ENCODE measurements around the gene MICOS13. TPM values are rescaled to one million over a fixed set of nuclear protein-coding genes. Genes with fewer than 3 reads are reported as not detected.

The MICOS13 gene
- total RNA-seq, 1 donor from 2014 or later: 55.4 TPM

- H3K27me3 ChIP-seq (ENCODE audit: control insufficient read depth, insufficient read depth, low read length): no peaks in the 10 kb centered on the region
- no peak for DNase-seq (ENCODE audit: low read depth)
- no peak overlapping the region for H3K4me3 ChIP-seq (ENCODE audit: low read depth, low read length)
- H3K36me3 ChIP-seq (ENCODE audit: control insufficient read depth, insufficient read depth, low read length): peaks cover 6% of the 10 kb centered on the region
- TF ChIP-seq, protein P1, sequence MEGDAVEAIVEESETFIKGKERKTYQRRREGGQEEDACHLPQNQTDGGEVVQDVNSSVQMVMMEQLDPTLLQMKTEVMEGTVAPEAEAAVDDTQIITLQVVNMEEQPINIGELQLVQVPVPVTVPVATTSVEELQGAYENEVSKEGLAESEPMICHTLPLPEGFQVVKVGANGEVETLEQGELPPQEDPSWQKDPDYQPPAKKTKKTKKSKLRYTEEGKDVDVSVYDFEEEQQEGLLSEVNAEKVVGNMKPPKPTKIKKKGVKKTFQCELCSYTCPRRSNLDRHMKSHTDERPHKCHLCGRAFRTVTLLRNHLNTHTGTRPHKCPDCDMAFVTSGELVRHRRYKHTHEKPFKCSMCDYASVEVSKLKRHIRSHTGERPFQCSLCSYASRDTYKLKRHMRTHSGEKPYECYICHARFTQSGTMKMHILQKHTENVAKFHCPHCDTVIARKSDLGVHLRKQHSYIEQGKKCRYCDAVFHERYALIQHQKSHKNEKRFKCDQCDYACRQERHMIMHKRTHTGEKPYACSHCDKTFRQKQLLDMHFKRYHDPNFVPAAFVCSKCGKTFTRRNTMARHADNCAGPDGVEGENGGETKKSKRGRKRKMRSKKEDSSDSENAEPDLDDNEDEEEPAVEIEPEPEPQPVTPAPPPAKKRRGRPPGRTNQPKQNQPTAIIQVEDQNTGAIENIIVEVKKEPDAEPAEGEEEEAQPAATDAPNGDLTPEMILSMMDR (IDR thresholded peaks at IDR 0.05; ENCODE audit: insufficient read depth, low read length, poor library complexity, severe bottlenecking): no peak
Measured at GRCh38 chr19:5697022-5697889, 16.9 kb upstream of the MICOS13 start.

- no peaks in the 10 kb centered on the region for H3K27me3 ChIP-seq (ENCODE audit: control insufficient read depth, insufficient read depth, low read length)
- DNase-seq (ENCODE audit: low read depth): no peak
- no peak overlapping the region for H3K4me3 ChIP-seq (ENCODE audit: low read depth, low read length)
- peaks cover 6% of the 10 kb centered on the region for H3K36me3 ChIP-seq (ENCODE audit: control insufficient read depth, insufficient read depth, low read length)
- TF ChIP-seq, protein P1 (IDR thresholded peaks at IDR 0.05; ENCODE audit: insufficient read depth, low read length, poor library complexity, severe bottlenecking): no peak
Measured at GRCh38 chr19:5696196-5697021, 16.1 kb upstream of the MICOS13 start.

- no peak overlapping the region for H3K4me3 ChIP-seq (ENCODE audit: low read depth, low read length)
- DNase-seq (ENCODE audit: low read depth): no peak
- no peaks in the 10 kb centered on the region for H3K27me3 ChIP-seq (ENCODE audit: control insufficient read depth, insufficient read depth, low read length)
- peaks cover 5% of the 10 kb centered on the region for H3K36me3 ChIP-seq (ENCODE audit: control insufficient read depth, insufficient read depth, low read length)
- TF ChIP-seq, protein P1 (IDR thresholded peaks at IDR 0.05; ENCODE audit: insufficient read depth, low read length, poor library complexity, severe bottlenecking): no peak
Measured at GRCh38 chr19:5695649-5696195, 15.4 kb upstream of the MICOS13 start.

DNA sequence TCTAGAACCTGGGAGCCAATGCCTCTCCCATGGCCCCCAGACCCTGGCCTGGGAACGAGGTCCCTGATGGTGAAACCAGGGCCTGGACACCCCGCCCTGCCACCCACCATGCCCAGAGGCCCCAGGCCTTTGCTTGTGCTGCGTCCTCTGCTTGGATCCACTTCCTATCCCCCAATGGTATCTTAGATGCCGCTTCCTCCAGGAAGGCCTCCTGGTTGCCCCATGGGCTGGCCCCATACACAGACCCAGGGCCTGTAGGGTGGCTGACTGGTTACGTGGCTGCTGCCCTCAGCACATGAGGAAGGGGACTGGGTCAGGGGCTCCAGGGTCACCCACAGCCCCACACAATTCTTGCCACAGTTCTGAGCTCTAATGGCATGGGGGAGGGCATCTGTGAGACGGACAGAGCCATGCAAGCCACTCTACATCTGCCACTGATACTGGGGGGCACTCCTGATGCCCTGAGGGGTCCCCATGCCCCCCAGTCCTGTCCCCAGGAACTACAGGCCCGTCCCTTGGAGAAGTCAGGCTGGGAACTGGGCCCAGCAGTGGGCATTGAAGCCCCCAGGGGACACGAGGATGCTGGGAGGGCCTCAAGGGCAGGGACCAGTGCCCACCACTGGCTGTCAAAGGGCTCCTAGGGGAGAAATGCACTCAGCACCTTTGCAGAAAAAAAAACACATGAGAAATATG is 14.8 kb upstream of the MICOS13 start:
- Histone ChIP-seq H3K36me3 (ENCODE audit: control insufficient read depth, insufficient read depth, low read length) (peaks cover 4% of the 10 kb centered on the region), H3K4me3 (ENCODE audit: low read depth, low read length) (no peak overlapping the region), H3K27me3 (ENCODE audit: control insufficient read depth, insufficient read depth, low read length) (no peaks in the 10 kb centered on the region)
- TF ChIP-seq, protein P1 (IDR thresholded peaks at IDR 0.05; ENCODE audit: insufficient read depth, low read length, poor library complexity, severe bottlenecking): no peak
- DNase-seq (ENCODE audit: low read depth): no peak

- no peaks in the 10 kb centered on the region for H3K27me3 ChIP-seq (ENCODE audit: control insufficient read depth, insufficient read depth, low read length)
Measured at GRCh38 chr19:5694167-5694955, 14.0 kb upstream of the MICOS13 start.

More at GRCh38 chr19:5694167-5694955, 14.0 kb upstream of the MICOS13 start:
- TF ChIP-seq, protein P1 (IDR thresholded peaks at IDR 0.05; ENCODE audit: insufficient read depth, low read length, poor library complexity, severe bottlenecking): no peak
- peaks cover 4% of the 10 kb centered on the region for H3K36me3 ChIP-seq (ENCODE audit: control insufficient read depth, insufficient read depth, low read length)
- H3K4me3 ChIP-seq (ENCODE audit: low read depth, low read length): no peak overlapping the region
- DNase-seq (ENCODE audit: low read depth): no peak
